KG1 (cell line): ENCODE measurements around the gene TMEM187.

Source experiments
- DNase-seq: peaks from one replicate; lab custom pipeline; 2025; lab: John Stamatoyannopoulos, UW

TMEM187 gene

GRCh38 chrX:153934762-153935325, 37.7 kb upstream of the TMEM187 start, which contains the start of gene NAA10:
Gene NAA10 (minus strand): TSS chrX:153935037. CDS start chrX:153934904, 133 bp downstream.
- no peak for DNase-seq

- DNase-seq, result no peak
These were observed 37.2 kb upstream of the TMEM187 start for GRCh38 chrX:153935326-153935851.

DNA sequence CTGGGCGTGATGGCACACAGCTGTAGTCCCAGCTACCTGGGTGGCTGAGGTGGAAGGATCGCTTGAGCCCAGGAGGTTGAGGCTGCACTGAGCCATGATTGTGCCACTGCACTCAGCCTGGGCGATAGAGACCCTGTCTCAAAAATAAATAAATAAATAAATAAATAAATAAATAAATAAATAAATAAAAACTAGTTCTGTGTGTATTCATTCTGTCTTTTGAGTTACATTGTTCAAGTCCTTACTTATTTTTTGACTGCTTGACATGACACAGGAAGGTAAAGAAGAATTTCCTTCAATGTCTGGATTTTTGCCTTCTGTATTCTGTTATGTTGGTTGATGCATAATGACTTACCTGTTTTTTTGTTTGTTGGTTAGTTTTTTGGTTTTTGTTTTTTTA, 35.5 kb upstream of the TMEM187 start:
- DNase-seq, result no peak

DNA sequence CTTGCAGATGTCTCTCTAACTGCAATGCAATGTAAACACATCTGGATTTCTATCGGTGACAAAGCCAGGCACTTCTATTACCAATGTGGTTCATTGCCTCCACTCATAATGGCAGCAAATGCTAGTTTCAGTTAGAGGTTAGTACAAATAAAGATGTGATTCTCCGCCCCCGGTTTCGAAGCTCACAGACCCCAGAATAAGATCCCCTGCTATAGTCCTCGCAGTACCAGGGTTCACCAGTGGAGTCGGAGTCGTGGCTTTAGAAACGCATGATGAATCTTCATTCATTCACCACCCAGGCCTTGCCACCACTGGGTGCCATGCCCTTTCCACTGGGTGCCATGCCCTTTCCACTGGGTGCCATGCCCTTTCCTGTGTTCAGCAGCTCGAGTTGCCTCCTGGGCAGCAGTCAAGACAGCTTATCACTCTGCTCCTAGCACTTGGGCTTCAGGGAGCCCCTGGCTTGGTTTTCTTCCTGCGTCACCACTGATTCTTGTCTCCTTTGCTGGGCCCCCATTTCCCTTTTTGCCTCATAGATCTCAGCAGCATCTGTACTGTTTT, 34.2 kb upstream of the TMEM187 start:
- no peak for DNase-seq

- DNase-seq, result no peak
These were observed 33.0 kb upstream of the TMEM187 start for GRCh38 chrX:153939573-153939972.

DNA sequence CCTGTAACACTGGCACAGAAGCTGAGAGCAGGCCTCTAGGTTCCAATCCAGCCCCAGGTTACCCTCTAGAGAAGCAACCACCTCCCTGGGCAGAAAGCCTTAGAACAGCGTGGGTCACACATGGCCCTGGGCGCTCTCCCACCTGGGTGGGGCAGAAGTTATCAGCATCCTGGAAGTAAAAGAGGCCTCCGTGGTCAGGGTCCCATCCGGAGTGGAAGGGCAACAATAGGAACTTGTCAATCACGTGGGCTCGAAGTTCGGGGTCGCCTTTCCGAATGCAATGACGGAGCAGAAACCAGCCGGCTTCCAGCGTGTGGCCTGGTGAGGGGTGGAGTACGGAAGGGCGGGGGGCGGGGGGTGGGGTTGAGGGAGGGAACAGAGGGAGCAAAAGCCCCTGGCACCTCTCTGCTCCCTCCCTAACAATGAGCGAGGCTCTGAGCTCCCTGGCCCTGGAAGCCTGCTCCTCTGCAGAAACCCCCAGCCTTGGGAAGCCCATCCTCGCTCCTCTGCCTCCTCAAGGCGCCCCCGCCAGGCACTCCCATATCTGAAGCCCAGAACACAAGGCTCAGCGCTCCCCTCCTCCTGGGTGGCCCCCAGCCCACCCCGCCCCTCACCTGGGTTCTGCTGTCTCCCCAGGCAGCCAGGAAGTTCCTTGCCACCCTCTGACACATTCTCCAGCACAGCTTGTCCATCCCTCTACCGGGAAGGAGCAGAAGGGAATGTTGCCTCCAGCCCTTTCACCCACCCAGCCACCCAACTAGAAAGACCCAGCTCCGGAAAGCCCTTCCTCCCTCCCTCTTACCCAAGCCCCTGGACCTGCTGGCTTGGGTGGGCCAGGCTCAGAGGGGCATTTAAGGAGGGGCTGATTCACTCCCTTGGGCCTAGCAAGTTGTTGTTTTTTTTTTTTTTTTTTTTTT, 31.0 kb upstream of the TMEM187 start:
- DNase-seq, result no peak

DNA sequence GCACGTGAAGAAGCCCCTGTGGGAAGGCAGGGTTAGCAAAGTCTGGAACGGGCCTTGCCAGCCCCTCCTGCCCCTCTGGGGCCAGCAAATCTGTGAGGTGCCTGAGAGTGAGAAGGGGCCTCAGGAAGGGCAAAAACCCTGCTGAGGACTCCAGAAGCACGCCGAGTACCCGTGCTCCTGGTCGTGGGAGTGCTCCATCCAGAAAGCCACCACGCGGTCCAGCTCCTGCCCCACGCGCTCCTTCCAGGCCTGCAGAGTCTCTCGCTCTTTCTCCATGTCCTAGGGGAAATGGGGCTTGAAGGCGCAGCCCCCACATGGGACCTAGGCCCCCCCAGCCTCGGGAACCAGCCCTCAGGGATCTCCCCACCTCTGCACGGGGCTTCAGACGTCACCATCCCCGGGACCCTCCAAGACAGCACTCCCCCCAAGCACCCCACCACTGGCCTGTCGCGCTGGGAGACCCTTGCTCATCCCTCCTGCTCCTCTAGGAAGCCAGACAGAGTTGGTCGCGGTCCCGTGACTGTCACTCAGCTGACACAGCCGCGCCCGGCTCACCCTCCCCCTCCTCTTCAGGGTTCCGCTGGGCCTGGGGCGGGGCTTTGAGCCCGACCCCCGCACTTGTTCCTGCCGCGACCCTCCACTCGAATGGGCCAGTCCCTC, 28.3 kb upstream of the TMEM187 start, which contains the start of gene RENBP:
Gene RENBP (minus strand): TSS at position 504 of the 660 bp plus-strand sequence. CDS start 33 bp downstream, at position 471.
- no peak for DNase-seq

DNA sequence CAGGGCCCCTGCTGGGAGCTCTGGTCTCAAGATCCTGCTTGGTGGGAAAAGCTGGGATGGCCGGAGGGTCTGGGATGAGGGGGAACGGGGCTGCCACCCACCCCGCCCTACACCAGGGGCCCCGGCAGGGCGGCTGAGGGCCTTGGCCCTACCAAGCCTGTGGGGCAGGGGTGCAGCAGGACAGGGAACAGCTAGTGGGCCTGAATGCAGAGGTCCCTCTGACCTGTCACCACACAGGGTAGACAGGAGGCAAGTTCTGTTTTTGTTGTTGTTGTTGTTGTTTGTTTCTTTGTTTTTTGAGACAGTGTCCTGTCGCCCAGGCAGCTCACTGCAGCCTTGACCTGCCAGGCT, 27.8 kb upstream of the TMEM187 start:
- no peak for DNase-seq

DNA sequence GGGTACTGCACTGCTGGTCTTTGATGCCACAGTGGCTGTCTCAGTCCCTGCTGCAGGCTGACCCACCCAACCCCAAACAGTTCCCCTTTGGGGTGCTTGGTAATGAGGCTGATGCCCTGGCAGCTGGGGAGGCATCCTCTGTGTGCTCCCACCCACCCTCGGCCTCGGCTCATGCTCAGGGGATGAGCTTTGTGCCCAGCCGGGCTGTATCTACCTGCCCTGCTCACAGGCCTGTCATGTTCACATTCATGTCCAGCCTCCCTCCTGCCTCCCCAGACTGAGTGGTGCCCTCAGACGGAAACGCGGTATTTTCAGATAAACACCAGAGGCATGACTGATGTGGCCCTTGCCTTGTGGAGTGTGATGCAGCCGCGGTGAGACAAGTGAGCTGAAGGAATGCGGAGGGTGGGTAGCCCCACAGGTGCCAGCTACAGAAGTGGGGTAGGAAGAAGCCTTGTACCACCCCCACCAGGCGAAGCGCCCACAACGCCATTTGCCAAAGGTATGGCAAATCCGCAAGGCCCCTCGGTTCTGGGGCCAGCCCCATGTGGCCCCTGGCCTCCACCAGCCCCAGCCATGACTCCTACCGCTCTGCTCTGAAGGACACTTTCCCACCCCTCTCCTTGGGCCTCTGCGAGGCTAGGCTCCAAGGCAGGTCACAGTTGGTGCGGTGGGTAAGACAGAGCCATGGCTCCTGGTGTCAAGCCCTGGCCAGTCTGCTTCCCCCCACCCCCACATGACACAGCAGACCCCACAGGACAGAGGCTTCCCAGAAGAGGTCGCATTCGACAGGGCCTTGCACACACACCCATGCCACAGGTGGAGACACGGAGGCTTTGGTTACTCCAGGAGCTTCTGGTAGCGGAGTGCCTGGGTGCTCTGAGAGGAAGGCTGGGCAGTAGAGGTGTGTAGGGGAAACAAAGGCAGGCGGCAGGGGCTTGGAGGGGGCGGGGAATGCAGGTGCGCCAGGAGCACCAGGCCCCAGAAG, 26.3 kb upstream of the TMEM187 start:
- DNase-seq, result no peak

DNA sequence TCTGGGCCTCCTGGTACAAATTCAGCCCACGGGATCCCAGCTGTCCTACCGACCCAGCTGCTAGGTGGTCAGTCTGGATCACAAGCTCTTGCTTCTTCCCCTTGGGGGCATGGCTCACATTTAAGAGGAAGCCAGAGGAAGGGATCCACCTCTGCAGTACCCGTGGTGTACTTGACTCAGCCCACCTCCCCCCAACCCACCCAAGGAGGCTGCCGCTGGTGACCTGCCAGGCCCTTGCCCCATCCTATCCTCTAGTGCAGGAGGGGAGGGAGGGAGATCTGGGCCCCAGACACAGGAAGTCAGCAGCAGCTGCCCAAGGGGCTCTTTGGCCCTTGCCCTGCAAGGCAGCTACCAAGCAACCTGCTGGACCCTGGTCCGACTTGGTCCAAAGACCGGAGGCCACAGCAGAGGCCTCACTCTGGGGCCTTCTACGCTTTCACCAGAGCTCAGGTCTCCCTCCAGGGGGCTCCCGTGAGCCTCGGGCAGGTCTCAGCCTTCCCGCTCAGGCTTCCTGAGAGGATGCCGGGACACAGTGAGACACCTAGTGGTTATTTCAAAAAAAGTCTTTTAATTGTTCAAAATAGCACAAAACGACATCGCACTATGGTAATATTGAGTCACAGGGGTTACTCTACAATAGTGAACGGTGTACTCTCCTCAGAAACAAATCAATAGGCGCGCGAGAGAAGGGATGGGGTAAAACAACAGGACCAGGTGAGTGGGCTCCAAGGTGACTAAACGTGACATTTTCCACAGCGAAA, 25.4 kb upstream of the TMEM187 start:
- no peak for DNase-seq

- no peak for DNase-seq
These were observed 24.5 kb upstream of the TMEM187 start for GRCh38 chrX:153948002-153948466.

DNA sequence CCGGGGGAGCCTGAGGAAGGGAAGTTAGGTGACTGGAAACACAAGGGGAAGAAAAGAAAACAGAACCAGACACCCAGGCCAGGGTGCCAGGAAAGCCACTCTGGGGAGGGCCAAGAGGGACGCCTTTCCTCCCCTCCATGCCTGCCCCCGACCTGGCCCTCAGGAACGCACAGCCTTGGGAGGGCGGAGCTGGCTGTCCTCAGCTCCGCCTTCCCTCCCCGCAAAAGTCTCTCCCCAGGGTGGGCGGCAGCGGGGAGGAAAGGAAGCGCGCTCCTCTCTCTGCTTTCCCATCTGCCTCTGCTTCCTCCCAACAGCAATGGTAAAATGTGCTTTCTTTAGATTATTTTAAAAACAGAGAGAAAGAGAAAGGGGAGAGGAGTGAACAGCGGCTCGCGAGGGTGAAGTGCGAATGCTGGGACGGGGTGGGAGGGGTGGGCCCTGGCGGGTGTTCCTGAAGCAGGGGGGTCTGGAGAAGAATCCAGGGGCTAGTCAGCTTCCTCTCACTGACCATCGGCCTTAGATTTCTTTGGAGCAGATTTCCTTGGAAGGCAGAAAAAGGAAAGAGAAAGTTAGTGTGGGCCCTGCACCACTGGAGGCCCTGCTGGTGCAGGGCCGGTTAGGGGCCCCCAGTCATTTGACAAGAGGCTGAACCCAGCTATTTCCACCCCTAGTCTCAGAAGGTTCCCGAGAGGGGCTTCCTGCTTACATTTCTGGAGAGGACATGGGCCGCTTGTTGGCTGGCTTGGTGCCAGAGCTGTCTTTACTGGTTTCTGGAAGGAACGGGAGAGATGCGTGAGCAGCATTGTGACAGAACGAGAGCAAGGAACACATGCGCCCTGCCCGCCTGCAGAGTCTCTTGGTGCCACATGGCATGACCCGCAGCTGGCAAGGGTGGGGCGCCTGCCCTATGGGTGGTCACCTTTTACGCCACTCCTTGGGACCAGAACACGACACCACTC, 23.4 kb upstream of the TMEM187 start:
- no peak for DNase-seq

GRCh38 chrX:153950127-153950526, 22.4 kb upstream of the TMEM187 start:
- DNase-seq, result no peak

DNA sequence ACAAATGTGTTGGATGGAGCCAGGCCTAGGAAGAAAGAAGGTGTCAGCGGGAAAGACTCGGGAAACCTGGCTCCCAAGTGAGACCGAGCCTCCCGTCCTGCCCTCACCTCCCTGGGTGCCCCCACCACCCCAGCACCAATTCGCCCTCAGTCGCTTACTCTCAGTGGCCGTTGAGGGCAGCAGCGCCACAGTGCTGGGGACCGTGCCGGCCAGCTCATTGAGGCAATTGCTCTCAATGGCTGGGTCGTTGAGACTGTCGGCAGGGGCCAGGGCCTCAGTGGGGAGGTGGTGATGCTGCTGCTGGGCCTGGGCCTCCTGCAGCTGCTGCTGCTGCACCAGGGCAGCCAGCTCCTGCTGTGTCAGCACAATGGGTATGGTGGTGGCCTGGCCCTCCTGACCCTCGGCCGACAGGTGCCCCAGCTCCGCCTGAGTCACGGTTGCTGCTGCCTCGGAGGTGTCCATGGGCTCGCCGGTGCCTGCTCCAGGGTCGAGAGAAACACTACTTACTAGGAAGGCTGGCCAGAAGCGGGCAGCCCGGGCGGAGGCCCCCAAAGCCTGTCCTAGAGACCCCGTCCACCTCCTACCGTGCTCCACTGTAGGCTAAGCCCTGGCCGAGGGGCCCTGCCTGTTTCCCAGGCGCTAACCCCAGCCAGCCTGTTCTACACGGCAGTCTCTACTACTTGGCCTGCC, 20.7 kb upstream of the TMEM187 start:
- no peak for DNase-seq

DNA sequence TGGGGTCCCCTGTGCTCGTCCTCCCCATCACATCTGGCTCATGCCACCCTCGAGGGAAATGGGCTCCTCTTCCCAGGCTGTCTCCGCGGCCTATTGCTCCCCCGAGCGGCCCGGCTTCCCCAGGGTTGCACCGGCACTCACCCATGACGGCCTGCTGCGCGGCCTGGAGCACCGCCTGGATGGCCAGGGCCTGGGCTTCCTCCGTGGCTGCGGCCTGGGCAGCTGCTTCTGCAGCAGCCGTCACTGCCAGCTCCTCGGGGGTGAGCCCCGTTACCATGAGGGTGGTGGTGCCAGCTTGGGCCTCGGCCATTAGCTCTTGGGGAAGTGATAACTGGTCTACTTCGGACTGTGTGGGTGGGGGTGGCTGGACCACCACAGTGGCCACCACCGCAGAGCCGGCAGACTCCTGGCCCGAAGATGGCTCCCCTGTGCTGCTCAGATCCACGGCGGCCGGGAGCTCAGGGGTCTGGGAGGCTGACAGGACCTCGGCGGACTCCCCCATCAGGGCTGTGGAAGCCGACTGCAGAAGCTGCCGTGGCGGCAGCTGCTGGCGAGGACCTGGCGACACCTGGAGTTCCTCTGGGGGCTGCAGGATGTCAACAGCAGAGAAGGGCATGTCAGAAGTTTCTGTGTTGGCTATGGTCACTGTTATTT, 20.1 kb upstream of the TMEM187 start:
- DNase-seq, result no peak

GRCh38 chrX:153953342-153953830, 19.2 kb upstream of the TMEM187 start:
- no peak for DNase-seq

DNA sequence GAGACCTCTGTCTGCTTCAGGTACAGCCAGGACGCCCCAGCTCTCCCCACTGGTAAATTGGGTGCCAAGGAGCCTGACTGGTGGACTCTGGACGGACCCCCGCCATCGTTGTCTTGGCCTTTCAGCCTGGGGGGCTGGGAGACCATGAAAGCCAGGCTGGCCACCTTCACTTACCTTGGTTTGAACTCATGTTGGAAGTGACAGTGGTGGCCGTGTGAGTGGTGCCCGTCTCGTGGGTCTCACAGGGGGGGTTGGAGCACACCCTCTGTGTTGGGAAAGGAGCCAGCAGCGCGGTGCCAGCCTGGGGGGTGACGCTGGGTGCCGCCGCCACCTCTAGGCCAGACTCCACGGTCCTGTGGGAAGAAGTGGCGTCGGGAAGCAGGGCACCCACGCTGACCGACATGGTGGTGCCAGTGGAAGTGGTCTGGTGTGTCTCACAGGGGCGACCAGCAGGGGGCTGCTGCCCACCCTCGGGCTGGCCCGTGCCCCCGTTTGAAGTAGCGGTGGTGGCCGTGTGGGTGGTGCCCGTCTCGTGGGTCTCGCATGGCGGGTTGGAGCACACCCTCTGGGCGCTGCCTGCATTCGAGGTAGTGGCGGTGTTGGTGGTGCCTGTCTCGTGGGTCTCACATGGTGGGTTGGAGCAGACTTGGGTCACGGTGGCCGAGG, 18.5 kb upstream of the TMEM187 start:
- DNase-seq, result no peak
